ENCODE data around the gene SRP9.

GRCh38 chr1:225830841-225831240 lies 53.2 kb downstream of the SRP9 start:
- TF ChIP-seq TARDBP (IDR thresholded peaks at IDR 0.05) (no peak), NFRKB (IDR thresholded peaks at IDR 0.05) (no peak), L3MBTL2 (conservative IDR thresholded peaks at IDR 0.05) (no peak), SP1 (IDR thresholded peaks at IDR 0.05) (no peak), PKNOX1 (IDR thresholded peaks at IDR 0.05) (no peak), BHLHE40 (IDR thresholded peaks at IDR 0.05; ENCODE audit: borderline replicate concordance) (no peak)

Measured in HEK293T (cell line).